Activated gamma-delta T cell (primary cell): ENCODE data around the gene FBN1.

Source experiments
- DNase-seq: peaks from one replicate; lab custom pipeline; 2025; lab: John Stamatoyannopoulos, UW

Gene FBN1

GRCh38 chr15:48652510-48653076 lies 7.1 kb upstream of the FBN1 start:
- no peak for DNase-seq

- no peak for DNase-seq
These were observed 5.4 kb upstream of the FBN1 start for GRCh38 chr15:48650931-48651330.

GRCh38 chr15:48647962-48648361 lies 2.5 kb upstream of the FBN1 start:
- no peak for DNase-seq

GRCh38 chr15:48646331-48646730 lies 822 bp upstream of the FBN1 start:
- no peak for DNase-seq

GRCh38 chr15:48644827-48645557 lies 517 bp downstream of the FBN1 start:
- peak; percentile 20 for DNase-seq

- no peak for DNase-seq
These were observed 1.1 kb downstream of the FBN1 start for GRCh38 chr15:48644467-48644826.

- DNase-seq = no peak
These were observed 1.6 kb downstream of the FBN1 start for GRCh38 chr15:48643776-48644466.

- no peak for DNase-seq
These were observed 2.3 kb downstream of the FBN1 start for GRCh38 chr15:48643206-48643605.

GRCh38 chr15:48642795-48643194 lies 2.7 kb downstream of the FBN1 start:
- DNase-seq = no peak

- no peak for DNase-seq
These were observed 4.1 kb downstream of the FBN1 start for GRCh38 chr15:48641416-48641815.

- no peak for DNase-seq
These were observed 6.5 kb downstream of the FBN1 start for GRCh38 chr15:48638963-48639362.

- DNase-seq = no peak
These were observed 7.9 kb downstream of the FBN1 start for GRCh38 chr15:48637639-48638038.

- DNase-seq = no peak
These were observed 9.0 kb downstream of the FBN1 start for GRCh38 chr15:48636511-48636910.

GRCh38 chr15:48634893-48635292 lies 10.6 kb downstream of the FBN1 start:
- DNase-seq = no peak

GRCh38 chr15:48634096-48634495 lies 11.4 kb downstream of the FBN1 start:
- no peak for DNase-seq

GRCh38 chr15:48632651-48633050 lies 12.9 kb downstream of the FBN1 start:
- DNase-seq = no peak

- DNase-seq = no peak
These were observed 14.2 kb downstream of the FBN1 start for GRCh38 chr15:48631176-48631770.

- no peak for DNase-seq
These were observed 15.3 kb downstream of the FBN1 start for GRCh38 chr15:48630245-48630644.

GRCh38 chr15:48628832-48629231 lies 16.7 kb downstream of the FBN1 start:
- no peak for DNase-seq

GRCh38 chr15:48627260-48627940 lies 18.1 kb downstream of the FBN1 start:
- DNase-seq = no peak

- no peak for DNase-seq
These were observed 20.4 kb downstream of the FBN1 start for GRCh38 chr15:48625126-48625525.

- no peak for DNase-seq
These were observed 20.8 kb downstream of the FBN1 start for GRCh38 chr15:48624700-48625099.
